ENCODE measurements around the gene BAAT.
"Not testable (repeated sequence)": the region's sequence is repeated elsewhere in the genome, so short reads cannot be mapped to it uniquely, and the experiment has no call there.

Gene BAAT

GRCh38 chr9:101359679-101360078 is 25.1 kb downstream of the BAAT start:
- no peak for DNase-seq

- no peak for DNase-seq
Measured at GRCh38 chr9:101356619-101357018, 28.2 kb downstream of the BAAT start.

GRCh38 chr9:101354765-101355708 is 29.8 kb downstream of the BAAT start:
- DNase-seq = no peak

GRCh38 chr9:101354143-101354764 is 30.6 kb downstream of the BAAT start:
- no peak for DNase-seq

GRCh38 chr9:101353683-101354082 is 31.1 kb downstream of the BAAT start:
- no peak for DNase-seq

GRCh38 chr9:101352892-101353463 is 31.8 kb downstream of the BAAT start:
- no peak for DNase-seq

- no peak for DNase-seq
Measured at GRCh38 chr9:101350285-101350684, 34.5 kb downstream of the BAAT start.

GRCh38 chr9:101342595-101342994 is 42.2 kb downstream of the BAAT start:
- no peak for DNase-seq

GRCh38 chr9:101341958-101342357 is 42.8 kb downstream of the BAAT start:
- DNase-seq = no peak

GRCh38 chr9:101337237-101337636 is 47.6 kb downstream of the BAAT start:
- no peak for DNase-seq

GRCh38 chr9:101336091-101336490 is 48.7 kb downstream of the BAAT start:
- DNase-seq = no peak

GRCh38 chr9:101333926-101334702 is 50.7 kb downstream of the BAAT start:
- no peak for DNase-seq

GRCh38 chr9:101333490-101333889 is 51.3 kb downstream of the BAAT start:
- no peak for DNase-seq

- no peak for DNase-seq
Measured at GRCh38 chr9:101332362-101332761, 52.4 kb downstream of the BAAT start.

- DNase-seq = not testable (repeated sequence)
Measured at GRCh38 chr9:101327422-101327909, 57.3 kb downstream of the BAAT start.

- no peak for DNase-seq
Measured at GRCh38 chr9:101326501-101326900, 58.3 kb downstream of the BAAT start.

GRCh38 chr9:101326035-101326434 is 58.8 kb downstream of the BAAT start:
- DNase-seq = no peak

- no peak for DNase-seq
Measured at GRCh38 chr9:101325053-101325452, 59.8 kb downstream of the BAAT start.

GRCh38 chr9:101324245-101324804 is 60.5 kb downstream of the BAAT start:
- DNase-seq = no peak

- no peak for DNase-seq
Measured at GRCh38 chr9:101323129-101323528, 61.7 kb downstream of the BAAT start.

GRCh38 chr9:101317735-101318134 is 67.1 kb downstream of the BAAT start:
- no peak for DNase-seq

- DNase-seq = no peak
Measured at GRCh38 chr9:101315112-101315450, 69.7 kb downstream of the BAAT start.

GRCh38 chr9:101312661-101313060 is 72.1 kb downstream of the BAAT start:
- DNase-seq = no peak

Measured in effector CD8-positive, alpha-beta T cell (primary cell).